G401.6 (cell line): ENCODE data around the gene FBXL4.
"Not testable (repeated sequence)": the region's sequence is repeated elsewhere in the genome, so short reads cannot be mapped to it uniquely, and the experiment has no call there.

Experiments used
- FAIRE-seq: peaks from 2 replicates; lab custom pipeline; 2012; peaks lifted over from hg19 to GRCh38; lab: Jason Lieb, UNC

The FBXL4 gene

DNA sequence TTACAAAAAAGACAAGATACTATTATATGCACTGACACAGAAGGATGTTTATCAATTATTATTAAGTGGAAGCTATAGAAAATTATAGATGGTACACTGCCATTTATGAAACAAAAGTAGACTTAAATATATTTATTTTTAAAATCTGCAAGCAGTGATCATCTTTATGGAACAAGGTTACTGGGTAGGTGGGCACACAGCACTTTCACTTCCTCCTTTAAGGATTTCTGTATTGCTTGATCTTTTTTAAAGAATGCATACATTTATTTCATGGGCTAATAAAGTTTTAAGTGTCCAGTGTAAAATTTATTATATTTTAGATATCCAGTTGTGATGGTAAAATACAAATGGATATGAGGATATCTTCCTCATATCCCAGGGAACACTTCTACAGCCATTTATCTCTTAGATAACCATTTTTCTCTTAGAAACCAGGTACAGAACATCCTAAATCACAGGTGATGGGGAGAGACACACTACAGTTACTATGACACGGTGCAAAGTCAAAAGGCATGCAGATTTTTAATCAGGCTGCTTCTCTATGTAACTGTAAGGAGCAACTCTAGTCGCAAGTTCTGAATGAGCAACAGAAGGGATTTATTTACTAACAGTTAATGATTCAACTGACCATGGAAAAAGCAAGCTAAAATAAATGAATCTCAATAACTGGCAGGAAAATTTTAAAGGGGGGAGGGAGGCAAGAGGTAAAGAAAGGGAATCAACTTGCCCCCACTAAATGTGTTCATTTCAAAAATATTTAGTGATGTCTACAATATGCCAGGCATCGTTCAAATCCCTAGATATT is 2.2 kb downstream of the FBXL4 start:
- FAIRE-seq, result no peak

DNA sequence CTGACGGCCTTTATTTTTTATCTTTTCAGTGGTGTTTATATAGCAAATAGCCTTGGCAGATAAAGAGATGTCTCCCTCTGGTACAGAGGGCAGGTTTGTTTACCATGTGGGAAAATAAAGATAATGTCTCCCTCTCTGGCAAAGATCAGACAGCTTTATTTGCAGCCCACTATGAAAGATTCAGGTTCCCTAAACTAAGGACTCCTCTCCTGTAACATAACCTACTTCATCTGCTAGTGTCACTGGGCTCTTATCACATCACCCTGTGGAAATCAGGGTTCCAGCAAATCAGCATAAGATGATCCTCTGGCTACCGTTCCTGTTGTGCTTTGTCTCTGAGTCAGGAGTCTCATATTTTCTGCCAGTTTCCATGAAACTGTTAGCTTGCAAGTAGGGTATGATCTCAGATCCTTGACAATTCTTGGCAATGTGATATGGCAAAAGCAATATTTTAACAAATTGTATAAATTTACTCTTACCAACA is 3.1 kb downstream of the FBXL4 start:
- FAIRE-seq, result no peak

GRCh38 chr6:98944168-98944567 is 3.6 kb downstream of the FBXL4 start:
- no peak for FAIRE-seq

GRCh38 chr6:98942263-98942803 is 5.4 kb downstream of the FBXL4 start:
- no peak for FAIRE-seq

DNA sequence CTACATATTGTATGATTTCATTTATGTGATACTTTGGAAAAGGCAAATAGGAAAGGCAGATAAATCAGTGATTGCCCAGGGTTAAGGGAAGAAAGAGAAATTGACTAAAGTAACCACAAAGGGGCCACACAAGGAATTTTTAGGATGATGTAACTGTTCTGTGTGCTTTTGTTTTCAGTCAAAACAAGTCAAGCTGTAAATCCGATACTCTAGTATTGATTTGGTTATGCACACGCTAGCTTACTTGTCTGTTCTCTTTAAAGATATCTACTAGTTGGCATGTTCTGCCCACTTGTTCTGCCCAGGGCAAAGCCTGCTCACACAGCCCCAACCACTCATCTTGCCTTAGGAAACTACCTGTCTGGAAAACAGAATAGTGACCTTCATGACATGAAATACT is 6.4 kb downstream of the FBXL4 start:
- FAIRE-seq, result no peak

DNA sequence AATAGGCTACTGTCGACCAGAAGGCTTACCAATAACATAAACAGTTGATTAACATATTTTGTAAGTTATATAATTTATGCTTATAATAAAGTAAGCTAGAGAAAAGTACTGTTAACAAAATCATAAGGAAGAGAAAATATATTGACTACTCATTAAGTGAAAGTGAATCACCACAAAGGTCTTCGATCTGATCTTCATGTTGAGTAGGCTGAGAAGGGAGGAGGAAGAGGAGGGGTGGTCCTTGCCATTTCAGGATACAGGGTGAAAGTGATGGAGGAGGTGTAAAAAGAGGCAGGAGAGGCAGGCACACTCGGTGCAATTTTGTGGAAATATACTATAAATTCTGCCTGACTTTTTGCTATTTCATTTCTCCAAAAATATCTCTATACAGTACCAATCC is 10.4 kb downstream of the FBXL4 start:
- no peak for FAIRE-seq

GRCh38 chr6:98932381-98932780 is 15.4 kb downstream of the FBXL4 start:
- FAIRE-seq, result no peak

GRCh38 chr6:98931696-98932095 is 16.1 kb downstream of the FBXL4 start:
- FAIRE-seq, result no peak

GRCh38 chr6:98929498-98930060 is 18.2 kb downstream of the FBXL4 start:
- FAIRE-seq, result no peak

DNA sequence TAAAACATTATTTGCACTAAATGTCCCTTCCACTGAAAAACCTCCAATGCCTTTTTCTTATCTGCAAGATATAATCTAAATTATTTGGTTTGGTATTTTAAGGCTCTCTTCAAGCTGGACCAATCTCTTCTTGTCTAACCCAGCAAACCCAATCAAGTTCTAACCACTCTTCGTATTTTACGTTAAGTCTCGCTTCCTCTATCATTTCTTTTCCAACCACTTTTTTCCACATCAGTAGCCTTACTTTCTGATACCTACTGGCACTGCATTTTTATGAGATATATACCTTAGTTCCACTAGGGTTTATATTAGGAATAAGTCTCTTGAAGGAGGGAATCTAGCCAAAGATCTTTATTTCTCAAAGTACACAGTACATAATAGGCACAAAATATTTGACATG is 19.1 kb downstream of the FBXL4 start:
- FAIRE-seq, result no peak

- FAIRE-seq, result no peak
Observed at GRCh38 chr6:98927534-98927933, 20.2 kb downstream of the FBXL4 start.

- no peak for FAIRE-seq
Observed at GRCh38 chr6:98925831-98926230, 21.9 kb downstream of the FBXL4 start.

DNA sequence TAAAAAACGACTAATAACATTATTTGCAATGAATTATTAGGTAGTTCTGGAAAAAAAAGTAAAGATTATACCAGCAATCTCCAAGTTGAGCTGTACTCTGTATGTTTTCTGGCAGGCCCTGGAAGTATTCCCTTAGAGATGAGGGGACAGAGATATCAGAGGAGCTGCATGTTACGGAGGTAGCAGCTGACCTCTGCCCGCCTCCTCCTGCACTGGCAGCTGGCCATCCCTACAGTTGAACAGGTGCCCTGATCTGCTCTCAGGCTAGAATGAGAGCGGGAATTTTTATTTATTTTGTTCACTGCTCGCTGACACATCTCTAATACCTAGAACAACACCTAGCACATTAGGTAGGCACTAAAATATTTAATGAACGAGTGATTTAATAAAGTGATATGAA is 23.1 kb downstream of the FBXL4 start:
- no peak for FAIRE-seq

GRCh38 chr6:98920904-98921431 is 26.8 kb downstream of the FBXL4 start:
- FAIRE-seq, result no peak

GRCh38 chr6:98910946-98911345 is 36.8 kb downstream of the FBXL4 start:
- not testable (repeated sequence) for FAIRE-seq

- FAIRE-seq, result no peak
Observed at GRCh38 chr6:98909236-98909635, 38.5 kb downstream of the FBXL4 start.

DNA sequence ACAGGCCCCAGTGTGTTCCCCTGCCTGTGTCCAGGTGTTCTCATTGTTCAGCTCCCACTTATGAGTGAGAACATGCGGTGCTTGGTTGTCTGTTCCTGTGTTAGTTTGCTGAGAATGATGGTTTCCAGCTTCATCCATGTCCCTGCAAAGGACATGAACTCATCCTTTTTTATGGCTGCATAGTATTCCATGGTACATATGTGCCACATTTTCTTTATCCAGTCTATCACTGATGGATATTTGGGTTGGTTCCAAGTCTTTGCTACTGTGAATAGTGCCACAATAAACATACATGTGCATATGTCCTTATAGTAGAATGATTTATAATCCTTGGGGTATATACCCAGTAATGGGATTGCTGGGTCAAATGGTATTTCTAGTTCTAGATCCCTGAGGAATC is 41.4 kb downstream of the FBXL4 start:
- not testable (repeated sequence) for FAIRE-seq

- no peak for FAIRE-seq
Observed at GRCh38 chr6:98905759-98906158, 42.0 kb downstream of the FBXL4 start.

GRCh38 chr6:98904096-98904495 is 43.6 kb downstream of the FBXL4 start:
- no peak for FAIRE-seq

DNA sequence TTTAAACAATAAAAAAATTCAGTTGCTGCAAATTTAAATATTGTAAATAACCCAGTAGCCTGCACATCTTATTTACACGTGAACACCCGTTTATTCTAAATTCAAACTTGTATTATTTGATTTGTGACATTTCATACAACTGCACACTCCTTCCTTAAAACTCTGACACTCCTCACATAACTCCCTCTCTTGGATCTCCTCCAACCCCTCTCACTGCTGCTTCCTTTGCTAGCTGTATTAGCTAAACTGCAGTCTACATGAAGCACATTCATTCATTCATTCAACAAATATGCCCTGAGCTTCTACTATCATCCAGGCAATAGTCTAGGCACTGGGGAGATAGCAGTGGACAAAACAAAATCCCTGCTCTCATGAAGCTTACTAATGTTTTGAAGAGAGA is 47.0 kb downstream of the FBXL4 start:
- no peak for FAIRE-seq

GRCh38 chr6:98894810-98895209 is 52.9 kb downstream of the FBXL4 start:
- no peak for FAIRE-seq

- no peak for FAIRE-seq
Observed at GRCh38 chr6:98887650-98888049, 60.1 kb downstream of the FBXL4 start.

DNA sequence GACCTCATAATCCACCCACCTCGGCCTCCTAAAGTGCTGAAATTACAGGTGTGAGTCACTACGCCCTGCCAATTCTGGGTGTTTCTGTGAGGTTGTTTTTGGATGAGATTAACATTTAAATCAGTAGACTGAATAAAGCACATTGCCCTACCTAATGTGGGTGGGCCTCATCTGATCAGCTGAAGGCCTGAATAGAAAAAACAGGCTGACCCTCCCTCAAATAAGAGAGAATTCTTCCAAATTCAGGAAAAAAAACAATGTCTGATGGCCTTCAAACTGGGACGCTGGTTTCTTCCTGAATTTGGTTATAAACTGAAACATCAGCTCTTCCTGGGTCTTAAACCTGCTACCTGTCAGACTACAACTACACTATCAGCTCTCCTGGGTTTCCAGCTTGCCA is 62.4 kb downstream of the FBXL4 start:
- FAIRE-seq, result no peak

GRCh38 chr6:98880486-98880885 is 67.3 kb downstream of the FBXL4 start:
- no peak for FAIRE-seq
